Endothelial cell of umbilical vein (primary cell): ENCODE results near the gene SYNDIG1. TPM values are rescaled to one million over a fixed set of nuclear protein-coding genes. Genes with fewer than 3 reads are reported as not detected.

ENCODE experiments used
- BruUV-seq: library from RNA; stranded (reverse); fragments of 400-500 nt; replicated peaks from 2 replicates; lab custom pipeline; 2021; lab: Mats Ljungman, UMichigan
- CTCF ChIA-PET: fragments of 300-600, 350-600 bp; sonication (Branson Sonifier 250); formaldehyde crosslinking; loops from one replicate; lab custom pipeline; 2021; ENCODE audit warnings: antibody characterized with exemption, inconsistent platforms; lab: Charles Lee
- POLR2A ChIA-PET: fragments of 300-600, 350-600 bp; sonication (Branson Sonifier 250); formaldehyde crosslinking; loops from one replicate; lab custom pipeline; 2021; ENCODE audit warnings: antibody characterized with exemption, inconsistent platforms; lab: Charles Lee
- DNase-seq: peaks from one replicate; pipeline ENCODE4 v3.0.0-alpha.2; 2011; ENCODE audit warnings: low read depth, low spot score
- FAIRE-seq: peaks from 2 replicates; lab custom pipeline; 2011; peaks lifted over from hg19 to GRCh38; lab: Jason Lieb, UNC
- H2AFZ ChIP-seq: 2 replicates; pipeline ENCODE4 v1.6.0; 2012; ENCODE audit warnings: low read depth, low read length, control low read depth, inconsistent platforms
- H3K27ac ChIP-seq: 2 replicates; pipeline ENCODE4 v1.5.1; 2011; ENCODE audit warnings: low read depth, mild to moderate bottlenecking, control low read depth, low read length, moderate library complexity; ENCODE audit not compliant: insufficient read depth
- H3K27me3 ChIP-seq, 2 experiments: 2 replicates each; pipeline versions ENCODE4 v1.6.0 to v1.6.1; 2011; ENCODE audit warnings: low read length in 2 of 2, mixed read lengths in 1 of 2; ENCODE audit not compliant: control insufficient read depth in 2 of 2, insufficient read depth in 2 of 2
- H3K36me3 ChIP-seq, 2 experiments: 2 replicates in 1 of 2; 3 replicates in 1 of 2; pipeline ENCODE4 v1.5.1; 2011; ENCODE audit warnings: low read length in 2 of 2, mild to moderate bottlenecking in 1 of 2, moderate library complexity in 1 of 2; ENCODE audit not compliant: control insufficient read depth in 2 of 2, insufficient read depth in 2 of 2; ENCODE audit errors: extremely low read depth in 1 of 2
- H3K4me1 ChIP-seq: 3 replicates; pipeline ENCODE4 v1.5.1; 2011; ENCODE audit warnings: mild to moderate bottlenecking, low read length; ENCODE audit not compliant: control insufficient read depth, insufficient read depth; ENCODE audit errors: extremely low read depth
- H3K4me2 ChIP-seq: 2 replicates; pipeline ENCODE4 v1.6.1; 2011; ENCODE audit warnings: low read length, control low read depth, mixed read lengths; ENCODE audit not compliant: insufficient read depth
- H3K4me3 ChIP-seq, 3 experiments: fragments of 200-600 bp in 1 of 3; sonication (generic), shearing (Covaris generic) in 1 of 3; replicated peaks in 1 of 3; 2 replicates each; pipeline ENCODE4 v1.5.1; 2011 to 2016; ENCODE audit warnings: control low read depth in 3 of 3, low read length in 3 of 3, mild to moderate bottlenecking in 2 of 3, inconsistent platforms in 1 of 3, low read depth in 1 of 3, moderate library complexity in 1 of 3; ENCODE audit not compliant: insufficient read depth in 1 of 3
- H3K79me2 ChIP-seq: 2 replicates; pipeline ENCODE4 v1.6.0; 2012; ENCODE audit warnings: low read length, inconsistent platforms; ENCODE audit not compliant: control insufficient read depth, insufficient read depth
- H3K9ac ChIP-seq: replicated peaks from 2 replicates; pipeline ENCODE3; 2011; ENCODE audit warnings: low read length, control low read depth; ENCODE audit not compliant: insufficient read depth; ENCODE audit errors: extremely low read depth
- H3K9me1 ChIP-seq: replicated peaks from 3 replicates; pipeline ENCODE4 v1.6.0; 2011; ENCODE audit warnings: mild to moderate bottlenecking, low read length; ENCODE audit not compliant: control insufficient read depth, insufficient read depth; ENCODE audit errors: extremely low read depth
- H3K9me3 ChIP-seq: replicated peaks from 2 replicates; pipeline ENCODE4 v1.5.1; 2012; ENCODE audit warnings: low read length, inconsistent platforms; ENCODE audit not compliant: control insufficient read depth, insufficient read depth
- H4K20me1 ChIP-seq: replicated peaks from 2 replicates; pipeline ENCODE3; 2011; ENCODE audit warnings: mild to moderate bottlenecking, low read length; ENCODE audit not compliant: control insufficient read depth, insufficient read depth; ENCODE audit errors: extremely low read depth
- EZH2 ChIP-seq: IDR thresholded peaks from 2 replicates; pipeline ENCODE4 v1.6.1; 2012; ENCODE audit warnings: borderline replicate concordance, low read depth, mild to moderate bottlenecking, moderate library complexity, low read length, inconsistent platforms; ENCODE audit not compliant: severe bottlenecking
- FOS ChIP-seq: IDR thresholded peaks from 2 replicates; pipeline ENCODE4 v1.6.1; 2011; ENCODE audit warnings: mild to moderate bottlenecking, low read length, moderate library complexity, borderline replicate concordance; ENCODE audit not compliant: insufficient read depth
- GATA2 ChIP-seq: IDR thresholded peaks from 2 replicates; pipeline ENCODE4 v1.7.0; 2011; ENCODE audit warnings: low read depth, mild to moderate bottlenecking, moderate library complexity, mixed read lengths, low read length; ENCODE audit not compliant: insufficient read length, insufficient read depth
- JUN ChIP-seq: IDR thresholded peaks from 2 replicates; pipeline ENCODE4 v1.6.1; 2011; ENCODE audit warnings: borderline replicate concordance, low read depth; ENCODE audit not compliant: insufficient read length, insufficient read depth
- MYC ChIP-seq: IDR thresholded peaks from one replicate; pipeline ENCODE4 v1.6.1; 2011; ENCODE audit warnings: mild to moderate bottlenecking, low read depth, low read length
- POLR2AphosphoS5 ChIP-seq: IDR thresholded peaks from 2 replicates; pipeline ENCODE4 v1.6.1; 2012; ENCODE audit warnings: low read depth, mild to moderate bottlenecking, control low read depth, low read length, moderate library complexity; ENCODE audit not compliant: insufficient read depth
- dilution Hi-C: fragments of 300-500 bp; cut with MboI; formaldehyde crosslinking; loops from one replicate; pipeline ENCODE4 v1.15.0; 2019; ENCODE audit warnings: low sequenced_read_pairs; ENCODE audit not compliant: extremely low pct_ligation_motif_present
- intact Hi-C: fragments of 100-400 bp; cut with micrococcal nuclease; formaldehyde crosslinking; loops from one replicate; pipeline ENCODE4 v1.10.0; 2022
- polyA plus RNA-seq, 4 experiments: library from polyadenylated mRNA; depleted of rRNA in 3 of 4; stranded (reverse) in 3 of 4; unstranded in 1 of 4; fragments of >200 nt; gene quantifications; 2 replicates each; pipeline versions ENCODE4 v1.2.1 to v1.2.3, GENCODE V29; 2011 to 2012; ENCODE audit warnings: missing spikeins in 1 of 4
- total RNA-seq: library from RNA; stranded (reverse); gene quantifications from 2 replicates; pipeline ENCODE4 v1.2.3, GENCODE V29; 2021
- TF ChIP-seq, protein P1 (sequence below): IDR thresholded peaks from 2 replicates; pipeline ENCODE4 v1.6.1; 2011; ENCODE audit not compliant: insufficient read depth, insufficient read length
- TF ChIP-seq, protein P2 (sequence below), 2 donors: IDR thresholded peaks; 1 replicate in 1 of 2; 2 replicates in 1 of 2; pipeline ENCODE4 v1.5.1; 2011; ENCODE audit warnings: low read length in 2 of 2, mild to moderate bottlenecking in 2 of 2, moderate library complexity in 2 of 2, control low read depth in 1 of 2, inconsistent platforms in 1 of 2, low read depth in 1 of 2; ENCODE audit not compliant: insufficient read depth in 1 of 2; ENCODE audit errors: extremely low read depth in 1 of 2

The SYNDIG1 gene
- total and polyA plus RNA-seq, 2 donors (not counting 3 experiments of a cell fraction or from before 2014, with no cell fraction given): not detected

DNA sequence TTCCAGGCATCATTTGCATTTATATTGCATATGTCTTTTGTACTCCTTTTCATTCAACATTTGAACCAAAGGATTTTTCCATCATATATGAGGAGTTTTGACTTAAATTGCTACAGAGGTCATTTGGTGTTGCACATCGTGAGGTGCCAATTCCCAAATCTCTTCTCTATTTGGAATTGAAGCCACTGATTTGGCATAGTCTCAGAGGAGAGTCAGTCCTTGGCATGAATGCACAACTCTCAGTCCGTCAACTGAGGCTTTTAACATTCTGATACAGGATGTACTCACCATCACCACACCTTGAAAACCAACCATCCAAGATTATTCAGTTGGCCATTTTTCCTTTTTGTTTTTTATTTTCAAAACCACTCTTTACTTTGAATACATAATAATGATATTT is 31.1 kb upstream of the SYNDIG1 start:
- no peak overlapping the region for H3K9ac ChIP-seq
- no peak overlapping the region for H3K27ac ChIP-seq
- POLR2A ChIA-PET: no interaction called here
- H3K4me2 ChIP-seq: no peak overlapping the region
- H3K79me2 ChIP-seq: no peaks in the 10 kb centered on the region
- no peaks in the 10 kb centered on the region for H3K9me1 ChIP-seq
- no peak overlapping the region for H2AFZ ChIP-seq
- H3K27me3 ChIP-seq: no peaks in the 10 kb centered on the region
- H3K36me3 ChIP-seq: no peaks in the 10 kb centered on the region
- H3K4me1 ChIP-seq: no peaks in the 10 kb centered on the region
- no peak for TF ChIP-seq MYC
- TF ChIP-seq POLR2AphosphoS5: no peak
- no peak for TF ChIP-seq FOS
- TF ChIP-seq, protein P1, sequence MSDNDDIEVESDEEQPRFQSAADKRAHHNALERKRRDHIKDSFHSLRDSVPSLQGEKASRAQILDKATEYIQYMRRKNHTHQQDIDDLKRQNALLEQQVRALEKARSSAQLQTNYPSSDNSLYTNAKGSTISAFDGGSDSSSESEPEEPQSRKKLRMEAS: no peak
- TF ChIP-seq EZH2: no peak
- TF ChIP-seq GATA2: no peak
- no peak for TF ChIP-seq JUN
- TF ChIP-seq, protein P2, sequence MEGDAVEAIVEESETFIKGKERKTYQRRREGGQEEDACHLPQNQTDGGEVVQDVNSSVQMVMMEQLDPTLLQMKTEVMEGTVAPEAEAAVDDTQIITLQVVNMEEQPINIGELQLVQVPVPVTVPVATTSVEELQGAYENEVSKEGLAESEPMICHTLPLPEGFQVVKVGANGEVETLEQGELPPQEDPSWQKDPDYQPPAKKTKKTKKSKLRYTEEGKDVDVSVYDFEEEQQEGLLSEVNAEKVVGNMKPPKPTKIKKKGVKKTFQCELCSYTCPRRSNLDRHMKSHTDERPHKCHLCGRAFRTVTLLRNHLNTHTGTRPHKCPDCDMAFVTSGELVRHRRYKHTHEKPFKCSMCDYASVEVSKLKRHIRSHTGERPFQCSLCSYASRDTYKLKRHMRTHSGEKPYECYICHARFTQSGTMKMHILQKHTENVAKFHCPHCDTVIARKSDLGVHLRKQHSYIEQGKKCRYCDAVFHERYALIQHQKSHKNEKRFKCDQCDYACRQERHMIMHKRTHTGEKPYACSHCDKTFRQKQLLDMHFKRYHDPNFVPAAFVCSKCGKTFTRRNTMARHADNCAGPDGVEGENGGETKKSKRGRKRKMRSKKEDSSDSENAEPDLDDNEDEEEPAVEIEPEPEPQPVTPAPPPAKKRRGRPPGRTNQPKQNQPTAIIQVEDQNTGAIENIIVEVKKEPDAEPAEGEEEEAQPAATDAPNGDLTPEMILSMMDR (IDR thresholded peaks at IDR 0.05; ENCODE audit: extremely low read depth in 1 of 2, insufficient read depth in 1 of 2, low read depth in 1 of 2, low read length in 2 of 2): no peak
- no peak for FAIRE-seq
- dilution Hi-C loops (no loop called here), intact Hi-C loops (no loop called here)
- no peak for DNase-seq
- no TSS peak for BruUV-seq
- H3K4me3 ChIP-seq: no peak overlapping the region
- CTCF ChIA-PET: no interaction called here
- H3K9me3 ChIP-seq: no peaks in the 10 kb centered on the region
- H4K20me1 ChIP-seq: no peaks in the 10 kb centered on the region
